ENCODE results near the gene GTF2H1.
A peak's percentile ranks its signal among the peaks of the same experiment; 100 is the strongest.
"Not testable (repeated sequence)": the region's sequence is repeated elsewhere in the genome, so short reads cannot be mapped to it uniquely, and the experiment has no call there.

The GTF2H1 gene

DNA sequence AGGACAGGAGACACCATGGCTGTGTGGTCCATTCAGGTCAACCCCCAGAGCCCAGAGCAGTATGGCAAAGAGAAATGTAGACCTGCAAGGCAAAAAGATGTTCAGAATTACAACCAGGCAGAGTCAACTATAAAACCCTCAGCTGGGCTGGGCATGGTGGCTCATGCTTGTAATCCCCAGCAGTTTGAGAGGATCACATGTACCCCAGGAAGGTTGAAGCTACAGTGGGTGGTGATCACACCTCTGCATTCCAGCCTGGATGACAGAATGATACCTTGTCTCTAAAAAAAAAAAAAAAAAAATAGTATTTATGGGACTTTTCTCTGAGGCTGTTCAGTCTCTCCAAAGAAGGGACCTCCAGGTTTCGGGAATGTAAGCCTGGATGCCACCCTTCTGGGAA, 53.6 kb downstream of the GTF2H1 start:
- no peak for DNase-seq

DNA sequence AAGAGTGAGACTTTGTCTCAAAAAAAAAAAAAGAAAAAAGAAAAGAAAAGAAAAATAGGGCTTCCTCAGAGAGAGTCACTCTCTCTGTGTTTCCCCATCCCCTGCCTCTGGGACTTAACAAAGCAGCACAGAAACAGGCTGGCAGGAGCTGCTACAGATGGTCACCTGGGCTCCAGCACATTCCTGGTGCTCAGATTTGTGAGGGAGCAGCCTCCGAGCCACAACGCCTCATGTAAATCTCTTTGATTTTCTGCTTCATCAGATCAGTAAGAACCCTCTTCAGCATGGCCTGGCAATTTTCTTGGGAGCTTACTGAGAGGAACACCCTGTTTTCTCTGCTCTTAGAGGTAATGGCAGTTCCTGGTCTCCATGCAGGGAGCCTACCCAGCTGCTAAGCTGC, 56.8 kb downstream of the GTF2H1 start:
- no peak for DNase-seq

DNA sequence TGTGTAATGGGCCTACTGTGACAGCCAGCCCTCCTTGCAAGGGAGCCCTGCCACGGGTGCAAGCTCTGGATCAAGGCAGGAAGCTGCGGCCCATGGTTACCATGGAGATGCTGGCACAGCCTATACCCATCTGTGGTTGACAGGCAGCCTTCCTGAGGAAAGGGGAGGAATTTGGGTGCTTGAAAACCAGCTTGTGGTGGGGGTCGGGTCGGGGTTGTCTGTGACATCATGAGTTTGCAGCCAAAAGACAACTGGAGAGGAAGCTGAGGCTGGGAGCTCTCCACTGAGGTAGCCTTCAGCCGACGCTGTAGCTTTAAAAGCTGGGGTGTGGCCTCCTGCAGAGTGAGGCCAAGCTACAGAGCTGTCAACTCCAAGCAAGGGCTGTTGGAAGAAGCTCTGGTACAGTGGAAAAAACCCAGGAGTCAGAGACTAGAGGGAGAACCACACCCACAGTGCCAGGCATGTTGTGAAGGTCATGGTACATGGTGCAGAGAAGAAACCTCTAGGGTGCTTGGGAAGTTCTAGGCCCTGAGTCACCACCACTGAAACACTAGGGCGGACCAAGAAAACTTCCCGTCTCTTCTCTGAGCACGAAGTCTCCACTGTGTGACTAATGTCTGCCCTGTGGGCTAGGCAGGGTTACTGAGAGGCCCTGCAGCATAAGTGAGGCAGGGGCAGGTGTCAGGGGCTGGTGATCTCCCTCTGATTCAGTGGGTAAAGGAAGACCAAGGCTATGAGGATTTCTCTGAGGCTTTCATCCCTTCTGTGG, 61.2 kb downstream of the GTF2H1 start:
- peak; percentile 32 to 80 (median 43) for DNase-seq

DNA sequence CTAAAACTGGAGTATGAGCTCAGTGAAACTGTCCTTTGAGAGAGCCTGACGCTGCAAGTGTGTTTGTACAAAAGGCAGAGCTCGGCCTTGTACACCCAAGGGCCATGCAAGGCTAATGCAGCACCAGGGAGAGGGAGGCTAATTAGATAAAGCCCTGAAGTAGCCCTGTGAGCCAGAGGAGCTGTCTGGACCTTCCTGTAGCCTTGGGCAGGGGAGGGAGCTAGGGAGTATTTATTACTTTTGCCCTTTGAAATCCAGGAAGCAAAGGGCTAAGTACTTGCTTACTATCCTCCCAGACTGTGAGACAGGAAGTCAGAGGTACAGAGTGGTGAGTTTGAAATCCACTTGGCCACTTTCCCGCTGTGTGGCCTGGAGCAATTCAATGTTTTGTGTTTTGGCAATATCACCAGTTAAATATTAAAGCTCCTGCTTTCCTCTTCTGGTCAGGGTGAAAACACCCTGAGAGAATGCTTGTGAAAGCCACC, 61.8 kb downstream of the GTF2H1 start:
- peak in 1 of 5 donors; percentile 49 for DNase-seq

DNA sequence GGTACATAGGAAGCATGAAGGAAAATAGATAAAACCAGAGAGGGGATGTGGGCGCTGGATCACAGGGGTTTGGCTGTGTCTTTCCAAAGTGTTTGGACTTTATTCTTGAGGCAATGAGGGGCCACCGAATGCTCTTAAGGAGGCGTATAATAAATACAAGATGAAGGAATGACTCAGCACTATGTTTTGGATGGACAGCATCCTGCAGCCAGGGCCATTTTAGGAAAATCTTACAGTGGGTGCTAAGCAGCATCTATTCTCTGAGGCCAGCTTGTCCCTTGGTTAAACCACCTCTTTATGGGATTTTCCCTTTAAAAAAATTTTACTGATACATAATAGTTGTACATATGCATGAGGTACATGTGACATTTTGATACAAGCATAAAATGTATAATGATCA, 67.7 kb downstream of the GTF2H1 start:
- no peak for DNase-seq

DNA sequence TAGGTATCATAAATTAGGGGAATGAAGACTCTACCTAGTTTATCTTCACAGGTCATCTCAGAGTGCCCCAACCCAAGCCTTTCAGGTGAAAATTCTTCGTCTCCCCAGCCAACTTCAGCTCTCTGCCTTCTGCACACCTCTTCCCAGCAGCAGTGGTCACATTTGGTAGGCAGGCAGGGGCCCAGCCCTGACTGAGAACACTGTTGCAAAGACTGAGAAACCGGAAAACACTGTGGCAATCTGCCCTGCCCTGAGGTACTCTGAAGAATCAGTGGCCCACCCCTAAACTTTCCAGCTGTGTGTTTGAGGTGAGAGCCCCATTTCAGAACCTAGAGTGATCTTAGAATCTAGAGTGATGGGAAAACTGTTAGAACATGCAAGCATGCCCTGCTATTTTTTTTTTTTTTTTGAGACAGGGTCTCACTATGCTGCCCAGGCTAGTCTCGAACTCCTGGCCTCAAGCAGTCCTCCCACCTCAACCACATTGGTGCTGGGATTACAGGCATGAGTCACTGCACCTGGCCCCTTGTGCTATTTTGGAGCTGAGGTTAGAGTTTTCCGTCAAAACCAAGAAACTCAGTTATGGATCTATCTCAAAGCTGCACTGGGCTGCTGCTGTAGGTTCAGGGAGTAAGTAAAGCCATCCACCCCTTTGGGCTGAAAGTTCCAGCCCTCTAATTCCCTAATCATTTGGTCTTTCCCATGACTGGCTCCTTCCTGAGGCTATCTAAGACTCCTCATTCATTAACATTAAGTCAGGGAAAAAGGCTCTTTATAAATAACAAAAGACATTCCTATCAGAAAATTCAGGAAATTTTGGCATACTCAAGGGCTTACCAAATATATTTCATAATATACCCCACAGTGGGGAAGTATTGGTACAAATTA, 70.3 kb downstream of the GTF2H1 start:
- DNase-seq: peak in 1 of 5 donors; percentile 13

DNA sequence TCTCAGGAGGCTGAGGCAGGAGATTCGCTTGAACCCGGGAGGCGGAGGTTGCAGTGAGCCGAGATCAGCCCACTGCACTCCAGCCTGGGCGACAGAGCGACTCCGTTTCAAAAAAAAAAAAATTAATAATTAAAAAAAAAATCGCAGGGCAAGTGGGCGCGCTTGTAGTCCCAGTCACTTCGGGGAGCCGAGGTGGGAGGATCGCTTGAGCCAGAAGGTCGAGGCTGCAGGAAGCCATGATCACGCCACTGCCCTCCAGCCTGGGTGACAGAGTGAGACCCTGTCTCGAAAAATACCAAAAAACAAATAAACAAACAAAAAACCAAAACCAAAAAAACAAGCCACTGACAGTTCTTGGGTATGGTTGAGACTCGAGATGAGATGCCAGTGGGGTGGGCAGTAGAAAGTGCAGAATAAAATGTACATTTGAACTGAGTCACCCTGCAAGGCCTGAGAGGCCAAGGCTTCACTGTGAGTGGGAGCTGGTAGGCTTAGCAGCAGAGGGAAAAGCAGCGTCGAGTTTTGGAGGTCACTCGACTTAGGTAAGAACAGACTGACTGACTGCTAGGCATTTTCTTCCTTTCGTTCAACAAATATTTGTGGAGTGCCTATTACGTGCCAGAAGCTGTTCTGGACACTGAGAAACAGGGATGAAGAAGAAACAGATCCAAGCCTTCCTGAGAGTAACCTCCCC, 71.4 kb downstream of the GTF2H1 start:
- DNase-seq: no peak

DNA sequence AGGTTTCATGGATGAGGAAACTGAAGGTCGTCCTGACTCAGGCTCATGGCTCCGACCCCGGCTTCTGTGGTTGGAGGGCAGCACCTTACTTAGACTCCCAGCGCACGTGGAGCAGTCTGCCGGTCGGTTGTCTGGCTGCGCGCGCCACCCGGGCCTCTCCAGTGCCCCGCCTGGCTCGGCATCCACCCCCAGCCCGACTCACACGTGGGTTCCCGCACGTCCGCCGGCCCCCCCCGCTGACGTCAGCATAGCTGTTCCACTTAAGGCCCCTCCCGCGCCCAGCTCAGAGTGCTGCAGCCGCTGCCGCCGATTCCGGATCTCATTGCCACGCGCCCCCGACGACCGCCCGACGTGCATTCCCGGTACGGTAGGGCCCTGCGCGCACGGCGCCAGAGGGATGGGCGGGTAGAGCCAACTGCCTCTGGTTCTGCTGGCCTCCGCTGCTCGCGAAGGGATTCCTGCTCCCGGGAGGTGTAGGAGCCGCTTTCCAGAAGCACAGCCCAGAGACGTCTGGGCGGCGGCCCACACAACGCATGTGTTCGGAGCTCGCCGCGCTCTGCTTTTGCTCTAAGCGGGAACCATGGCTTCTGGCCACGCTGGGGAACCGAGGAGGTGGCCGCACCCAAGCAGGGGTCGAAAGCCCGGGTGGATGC, 72.0 kb downstream of the GTF2H1 start, which contains the start of gene LDHA:
Gene LDHA (plus strand): TSS at position 289 of the 653 bp plus-strand sequence. CDS start 2,280 bp downstream, outside the sequence.
- peak; percentile 97 to 99 (median 99) for DNase-seq

DNA sequence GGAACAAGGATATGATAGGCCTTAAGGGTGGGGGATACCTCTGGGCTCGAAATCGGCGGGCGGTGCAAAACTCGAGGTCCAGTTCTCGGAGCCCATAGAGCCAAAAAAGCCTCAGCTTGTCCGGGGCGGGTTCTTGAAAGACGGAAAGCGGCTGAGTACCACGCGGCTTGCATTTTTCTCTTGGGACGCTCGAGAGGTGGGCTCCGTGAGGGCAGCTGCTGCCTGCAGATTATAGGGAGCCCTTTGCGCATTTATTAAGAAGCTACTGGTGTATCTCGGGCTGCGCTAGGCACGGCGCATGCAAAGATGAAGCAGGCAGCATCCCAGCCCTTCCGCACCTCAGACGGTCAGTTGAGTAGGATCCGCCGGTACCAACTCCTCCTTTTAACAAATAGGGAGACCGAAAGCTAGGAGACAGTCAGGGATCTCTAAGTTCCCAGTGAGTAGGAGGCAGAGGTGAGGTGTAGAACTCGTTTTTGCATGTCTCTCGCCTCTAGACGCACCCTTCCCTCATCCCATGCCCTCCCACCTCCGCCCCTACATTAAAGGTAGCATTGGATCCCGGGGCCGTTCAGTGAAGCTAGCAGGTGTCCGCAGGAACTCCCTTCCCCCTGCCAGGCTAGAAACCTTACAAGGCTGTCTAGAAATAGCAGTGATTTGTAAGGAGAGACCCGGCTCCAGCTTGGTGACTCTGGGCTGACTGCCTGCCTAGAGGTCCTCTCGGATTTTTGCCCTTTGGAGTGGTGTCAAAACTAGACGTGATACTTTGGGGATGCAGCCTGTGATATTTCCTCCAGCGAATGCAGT, 72.8 kb downstream of the GTF2H1 start:
- no peak for DNase-seq

DNA sequence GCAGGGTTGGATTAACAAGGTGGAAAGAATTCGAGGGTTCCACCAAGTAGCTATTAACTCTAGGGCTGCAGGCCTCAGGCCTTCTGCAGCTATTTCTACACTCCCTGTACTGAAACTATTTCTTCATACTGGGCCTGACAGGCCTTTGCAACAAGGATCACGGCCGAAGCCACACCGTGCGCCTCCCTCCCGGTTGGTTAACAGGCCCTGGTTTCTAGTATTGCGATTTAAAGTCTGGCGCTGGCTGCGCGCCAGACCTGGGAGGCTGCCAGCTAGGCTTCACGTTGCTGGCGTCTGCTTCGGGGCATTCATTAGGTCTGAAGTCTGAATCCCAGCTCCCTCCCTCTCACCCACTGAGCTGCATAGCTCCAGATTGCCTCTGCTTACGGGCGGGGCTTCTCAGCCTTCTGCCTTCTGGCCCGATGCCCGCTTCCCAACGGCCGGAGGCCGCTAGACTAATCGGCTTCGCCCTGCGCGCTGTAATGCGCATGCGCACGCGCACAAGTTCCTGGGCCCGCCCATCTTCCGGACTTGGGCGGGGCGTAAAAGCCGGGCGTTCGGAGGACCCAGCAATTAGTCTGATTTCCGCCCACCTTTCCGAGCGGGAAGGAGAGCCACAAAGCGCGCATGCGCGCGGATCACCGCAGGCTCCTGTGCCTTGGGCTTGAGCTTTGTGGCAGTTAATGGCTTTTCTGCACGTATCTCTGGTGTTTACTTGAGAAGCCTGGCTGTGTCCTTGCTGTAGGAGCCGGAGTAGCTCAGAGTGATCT, 73.6 kb downstream of the GTF2H1 start:
- DNase-seq: peak; percentile 88 to 99 (median 91)

DNA sequence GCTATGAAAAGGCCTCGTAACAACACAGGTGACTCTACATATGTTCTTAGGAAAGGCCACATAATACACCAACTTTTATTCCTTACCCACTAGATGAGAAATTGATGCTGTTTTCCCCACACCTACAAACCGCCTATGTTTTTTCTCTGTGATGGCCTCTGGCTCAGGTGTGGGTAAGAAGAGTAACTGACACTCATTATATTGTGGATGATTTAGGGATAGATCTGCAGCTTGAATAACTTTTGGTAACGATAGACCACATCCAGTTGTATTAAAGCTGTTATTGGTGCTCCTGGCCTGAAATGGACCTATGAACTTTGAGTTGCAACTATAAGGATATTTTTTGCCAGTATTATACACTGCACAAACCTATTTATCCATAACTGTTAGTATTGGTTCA, 75.6 kb downstream of the GTF2H1 start:
- DNase-seq: no peak

DNA sequence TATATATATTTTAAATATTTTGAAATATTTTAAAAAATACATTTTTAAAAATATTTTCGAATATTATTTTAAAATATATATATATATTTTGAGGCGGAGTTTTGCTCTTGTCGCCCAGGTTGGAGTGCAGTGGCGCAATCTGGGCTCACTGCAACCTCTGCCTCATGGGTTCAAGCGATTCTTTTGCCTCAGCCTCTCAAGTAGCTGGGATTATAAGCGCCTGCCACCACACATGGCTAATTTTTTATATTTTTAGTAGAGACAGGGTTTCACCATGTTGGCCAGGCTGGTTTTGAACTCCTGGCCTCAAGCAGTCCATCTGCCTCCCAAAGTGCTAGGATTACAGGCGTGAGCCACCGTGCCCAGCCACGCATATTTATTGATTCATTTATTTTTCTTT, 78.7 kb downstream of the GTF2H1 start:
- DNase-seq: not testable (repeated sequence)

DNA sequence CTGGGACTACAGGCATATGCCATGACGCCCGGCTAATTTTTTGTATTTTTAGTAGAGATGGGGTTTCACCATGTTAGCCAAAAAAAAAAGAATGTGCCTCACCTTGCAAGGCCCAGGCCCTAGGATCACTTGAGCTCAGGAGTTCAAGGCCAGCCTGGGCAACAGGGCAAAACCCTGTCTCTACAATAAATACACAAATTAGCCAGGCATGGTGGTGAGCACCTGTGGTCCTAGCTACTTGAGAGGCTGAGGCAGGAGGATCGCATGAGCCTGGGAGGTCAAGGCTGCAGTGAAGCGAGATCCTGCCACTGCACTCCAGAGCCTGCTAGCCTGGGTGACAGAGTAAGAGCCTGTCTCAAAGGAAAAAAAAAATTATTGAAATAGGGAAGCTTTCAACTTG, 81.7 kb downstream of the GTF2H1 start:
- no peak for DNase-seq

DNA sequence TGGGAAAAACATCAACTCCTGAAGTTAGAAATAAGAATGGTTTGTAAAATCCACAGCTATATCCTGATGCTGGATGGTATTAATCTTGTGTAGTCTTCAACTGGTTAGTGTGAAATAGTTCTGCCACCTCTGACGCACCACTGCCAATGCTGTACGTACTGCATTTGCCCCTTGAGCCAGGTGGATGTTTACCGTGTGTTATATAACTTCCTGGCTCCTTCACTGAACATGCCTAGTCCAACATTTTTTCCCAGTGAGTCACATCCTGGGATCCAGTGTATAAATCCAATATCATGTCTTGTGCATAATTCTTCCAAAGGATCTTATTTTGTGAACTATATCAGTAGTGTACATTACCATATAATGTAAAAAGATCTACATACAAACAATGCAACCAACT, 85.0 kb downstream of the GTF2H1 start:
- not testable (repeated sequence) for DNase-seq

DNA sequence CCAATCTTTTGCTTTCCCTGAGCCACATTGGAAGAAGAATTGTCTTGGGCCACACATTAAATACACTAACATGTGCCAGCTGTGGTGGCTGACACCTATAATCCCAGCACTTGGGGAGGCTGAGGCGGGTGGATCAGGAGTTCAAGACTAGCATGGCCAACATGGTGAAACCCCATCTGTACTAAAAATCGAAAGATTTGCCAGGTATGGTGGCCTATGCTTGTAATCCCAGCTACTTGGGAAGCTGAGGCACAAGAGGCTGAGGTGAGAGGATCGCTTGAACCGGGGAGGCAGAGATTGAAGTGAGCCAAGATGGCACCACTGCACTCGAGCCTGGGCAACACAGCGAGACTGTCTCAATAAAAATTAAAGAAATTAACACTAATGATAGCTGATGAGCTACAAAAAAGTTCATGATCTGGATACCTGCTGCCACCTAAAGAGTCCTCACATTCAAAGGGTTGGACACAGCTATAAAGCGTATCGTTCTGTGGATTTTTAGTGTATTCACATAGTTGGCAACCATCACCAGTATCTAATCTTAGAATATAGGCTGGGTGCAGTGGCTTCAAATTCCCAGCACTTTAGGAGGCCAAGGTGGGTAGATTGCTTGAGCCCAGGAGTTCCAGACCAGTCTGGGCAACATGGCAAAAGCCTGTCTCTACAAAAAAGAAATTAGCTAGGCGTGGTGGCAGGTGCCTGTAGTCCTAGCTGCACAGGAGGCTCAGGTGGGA, 86.4 kb downstream of the GTF2H1 start:
- no peak for DNase-seq

DNA sequence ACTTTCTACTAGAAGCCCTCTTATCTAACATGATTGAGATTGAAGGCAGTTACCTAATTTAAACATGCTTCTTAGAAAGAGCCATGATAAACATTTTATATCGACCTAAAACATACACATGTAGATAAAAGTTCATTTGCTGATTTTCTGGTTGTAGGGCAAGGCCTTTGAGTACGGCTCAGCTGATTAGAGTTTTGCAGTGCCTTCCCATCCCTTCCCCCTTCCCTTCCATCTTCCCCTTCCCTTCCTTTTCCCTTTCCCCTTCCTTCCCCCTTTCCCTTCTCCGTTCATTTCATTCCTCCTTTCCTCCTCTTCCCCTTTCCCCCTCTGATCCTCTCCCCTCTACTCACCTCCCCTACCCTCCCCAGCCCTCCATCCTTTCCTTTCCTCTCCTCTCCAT, 94.1 kb downstream of the GTF2H1 start:
- DNase-seq: no peak

Data from T-helper 1 cell (primary cell).